Kidney (tissue), 14 donors: ENCODE results near the gene STAP2. TPM values are rescaled to one million over a fixed set of nuclear protein-coding genes. Genes with fewer than 3 reads are reported as not detected.

Experiments
- DNase-seq, 5 donors: peaks; one replicate each; pipeline ENCODE4 v3.0.0-alpha.2; 2013 to 2020
- FAIRE-seq: peaks from 2 replicates; lab custom pipeline; 2012; peaks lifted over from hg19 to GRCh38; lab: Jason Lieb, UNC
- H3K27ac ChIP-seq, 2 donors: one replicate each; pipeline ENCODE4 v1.7.0; 2013; ENCODE audit warnings: low read depth in 2 of 2, low read length in 2 of 2, inconsistent platforms in 1 of 2
- H3K27me3 ChIP-seq: one replicate; pipeline ENCODE4 v1.7.1; 2013; ENCODE audit warnings: low read length, inconsistent platforms; ENCODE audit not compliant: control insufficient read depth, insufficient read depth
- H3K36me3 ChIP-seq, 3 donors: one replicate each; pipeline versions ENCODE4 v1.7.0 to v1.7.1; 2013; ENCODE audit warnings: low read length in 3 of 3, control low read depth in 1 of 3, inconsistent platforms in 1 of 3; ENCODE audit not compliant: insufficient read depth in 3 of 3, control insufficient read depth in 2 of 3
- H3K4me1 ChIP-seq, 3 donors: one replicate each; pipeline versions ENCODE4 v1.7.0 to v1.7.1; 2013; ENCODE audit warnings: low read length in 3 of 3, inconsistent platforms in 1 of 3, low read depth in 1 of 3; ENCODE audit not compliant: control insufficient read depth in 2 of 3, insufficient read depth in 2 of 3
- H3K4me3 ChIP-seq, 3 donors: one replicate each; pipeline versions ENCODE4 v1.7.0 to v1.8.1; 2013; ENCODE audit warnings: low read length in 3 of 3, control low read depth in 1 of 3, inconsistent platforms in 1 of 3
- H3K9ac ChIP-seq, 3 donors: one replicate each; pipeline versions ENCODE4 v1.7.0 to v1.7.1; 2013; ENCODE audit warnings: low read length in 3 of 3, control low read depth in 1 of 3, inconsistent platforms in 1 of 3
- H3K9me3 ChIP-seq, 3 donors: one replicate each; pipeline versions ENCODE4 v1.7.0 to v1.7.1; 2013; ENCODE audit warnings: low read length in 3 of 3, control low read depth in 1 of 3, inconsistent platforms in 1 of 3; ENCODE audit not compliant: control insufficient read depth in 2 of 3, insufficient read depth in 1 of 3
- CTCF ChIP-seq: IDR thresholded peaks from 3 replicates; pipeline ENCODE4 v1.5.1; 2012; ENCODE audit warnings: mild to moderate bottlenecking, moderate library complexity, borderline replicate concordance; ENCODE audit not compliant: insufficient read depth; ENCODE audit errors: extremely low read depth
- intact Hi-C: fragments of 100-400 bp; cut with DNase I; formaldehyde crosslinking; loops from one replicate; pipeline ENCODE4 v1.11.1; 2022
- polyA plus RNA-seq: library from polyadenylated mRNA; stranded (reverse); fragments of 350-450 nt; fragmentation: Illumina TruSeq; extraction: RNeasy Lipid Tissue Mini Kit (QIAGEN cat#74804); gene quantifications from one replicate; pipeline ENCODE4 v1.2.3, GENCODE V29; 2014; ENCODE audit warnings: low read depth, low replicate concordance; ENCODE audit not compliant: insufficient read depth
- total RNA-seq: library from RNA; stranded (reverse); fragmentation: NEBNext Ultra II Directional; extraction: Animal tissue kit (Norgen Biotek cat#: 25700); gene quantifications from one replicate; pipeline ENCODE4 v1.2.1, GENCODE V29; 2021
- donor health status: control.
- donor health status: control.
- donor health status: control.
- donor health status: control.
- donor health status: control.
- donor health status: DM: yes; HTN: yes; CAD: no.
- donor health status: Normal renal cell carcinoma (clear cell type).

Gene STAP2
- total and polyA plus RNA-seq, 2 donors from 2014 or later = 32.3 to 61.5 TPM

- intact Hi-C loops = no loop called here
- Histone ChIP-seq H3K27ac (no peak overlapping the region), H3K4me1 (no peaks in the 10 kb centered on the region), H3K9me3 (no peaks in the 10 kb centered on the region), H3K9ac (no peak overlapping the region), H3K27me3 (no peaks in the 10 kb centered on the region), H3K36me3 (peaks cover 0 to 25% (median 9%) of the 10 kb centered on the region in 3 donors), H3K4me3 (no peak overlapping the region)
- no peak for DNase-seq
- no peak for TF ChIP-seq CTCF
- FAIRE-seq = no peak
Observed at GRCh38 chr19:4360081-4360569, 21.5 kb upstream of the STAP2 start.

GRCh38 chr19:4359627-4360000, 21.0 kb upstream of the STAP2 start:
- intact Hi-C loops = no loop called here
- peak in 1 of 5 donors; percentile 45 for DNase-seq
- Histone ChIP-seq H3K4me1 (no peaks in the 10 kb centered on the region), H3K27me3 (no peaks in the 10 kb centered on the region), H3K36me3 (peaks cover 0 to 23% (median 9%) of the 10 kb centered on the region in 3 donors), H3K4me3 (no peak overlapping the region), H3K27ac (no peak overlapping the region), H3K9ac (no peak overlapping the region), H3K9me3 (no peaks in the 10 kb centered on the region)
- TF ChIP-seq CTCF = no peak
- no peak for FAIRE-seq

- Histone ChIP-seq H3K4me3 (no peak overlapping the region), H3K9me3 (no peaks in the 10 kb centered on the region), H3K27ac (no peak overlapping the region), H3K9ac (no peak overlapping the region), H3K4me1 (no peaks in the 10 kb centered on the region), H3K27me3 (no peaks in the 10 kb centered on the region), H3K36me3 (peaks cover 0 to 23% (median 7%) of the 10 kb centered on the region in 3 donors)
- DNase-seq = peak in 1 of 5 donors; percentile 47
- FAIRE-seq = no peak
- no peak for TF ChIP-seq CTCF
- intact Hi-C loops = no loop called here
Observed at GRCh38 chr19:4358709-4359626, 20.3 kb upstream of the STAP2 start.
